Right atrium auricular region (tissue), 2 donors: ENCODE results near the gene TSEN15. TPM values are rescaled to one million over a fixed set of nuclear protein-coding genes. Genes with fewer than 3 reads are reported as not detected.

Source experiments
- DNase-seq: peaks from one replicate; pipeline ENCODE4 v3.0.0-alpha.2; 2019; ENCODE audit warnings: low spot score
- H3K27ac ChIP-seq, 2 donors: fragments of 200-600 bp; sonication (generic); 1 replicate in 1 of 2; 2 replicates in 1 of 2; pipeline ENCODE4 v1.5.1; 2016 to 2019
- H3K27me3 ChIP-seq, 2 donors: fragments of 200-600 bp; sonication (generic); one replicate each; pipeline versions ENCODE4 v1.5.1 to v1.6.0; 2017 to 2019
- H3K36me3 ChIP-seq: fragments of 200-600 bp; sonication (generic); one replicate; pipeline ENCODE4 v1.5.1; 2016
- H3K4me1 ChIP-seq, 2 donors: fragments of 200-600 bp; sonication (generic); one replicate each; pipeline versions ENCODE4 v1.5.1 to v1.6.0; 2017 to 2019
- H3K4me3 ChIP-seq, 2 donors: fragments of 200-600 bp; sonication (generic); 1 replicate in 1 of 2; 2 replicates in 1 of 2; pipeline ENCODE4 v1.5.1; 2017 to 2019; ENCODE audit warnings: mild to moderate bottlenecking in 1 of 2, moderate library complexity in 1 of 2
- H3K9me3 ChIP-seq, 2 donors: fragments of 200-600 bp; sonication (generic); one replicate each; pipeline ENCODE4 v1.5.1; 2019
- total RNA-seq, 2 donors: library from RNA; depleted of rRNA; stranded (reverse); fragments of >200 nt; gene quantifications; one replicate each; pipeline ENCODE4 v1.1.0, GENCODE V29; 2016
- TF ChIP-seq, protein P1 (sequence below), 2 donors: fragments of 200-600 bp; sonication (generic); IDR thresholded peaks; one replicate each; pipeline ENCODE4 v1.5.1; 2019; ENCODE audit warnings: antibody characterized with exemption in 2 of 2

TSEN15 gene
- total RNA-seq, 2 donors from 2014 or later: 18.2 to 42.8 TPM

DNA sequence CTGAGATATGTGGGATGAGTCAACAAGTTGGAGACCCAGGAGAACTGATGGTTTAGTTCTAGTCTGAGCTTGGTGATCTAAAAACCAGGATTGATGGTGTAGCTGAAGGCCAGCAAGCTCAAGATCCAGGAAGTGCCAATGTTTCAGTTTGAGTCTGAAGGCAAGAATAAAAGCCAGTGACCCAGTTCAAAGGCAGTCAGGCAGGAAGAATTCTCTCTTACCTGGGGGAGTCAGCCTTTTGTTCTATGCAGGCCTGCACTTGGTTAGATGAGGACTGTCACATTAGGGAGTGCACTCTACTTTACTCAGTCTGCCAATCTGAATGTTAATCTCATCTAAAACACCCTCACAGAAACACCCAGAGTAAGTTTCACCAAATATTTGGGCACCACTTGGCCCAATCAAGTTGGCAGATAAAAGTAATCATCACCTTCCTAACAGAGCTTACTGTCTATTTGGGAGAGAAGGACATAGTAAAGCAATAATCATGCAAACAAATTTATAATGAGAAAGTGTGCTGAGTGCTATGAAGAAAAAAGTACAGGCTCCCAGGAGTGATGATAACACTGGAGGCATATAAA lies 63.4 kb downstream of the TSEN15 start:
- H3K4me1 ChIP-seq: no peaks in the 10 kb centered on the region
- DNase-seq: no peak
- TF ChIP-seq, protein P1, sequence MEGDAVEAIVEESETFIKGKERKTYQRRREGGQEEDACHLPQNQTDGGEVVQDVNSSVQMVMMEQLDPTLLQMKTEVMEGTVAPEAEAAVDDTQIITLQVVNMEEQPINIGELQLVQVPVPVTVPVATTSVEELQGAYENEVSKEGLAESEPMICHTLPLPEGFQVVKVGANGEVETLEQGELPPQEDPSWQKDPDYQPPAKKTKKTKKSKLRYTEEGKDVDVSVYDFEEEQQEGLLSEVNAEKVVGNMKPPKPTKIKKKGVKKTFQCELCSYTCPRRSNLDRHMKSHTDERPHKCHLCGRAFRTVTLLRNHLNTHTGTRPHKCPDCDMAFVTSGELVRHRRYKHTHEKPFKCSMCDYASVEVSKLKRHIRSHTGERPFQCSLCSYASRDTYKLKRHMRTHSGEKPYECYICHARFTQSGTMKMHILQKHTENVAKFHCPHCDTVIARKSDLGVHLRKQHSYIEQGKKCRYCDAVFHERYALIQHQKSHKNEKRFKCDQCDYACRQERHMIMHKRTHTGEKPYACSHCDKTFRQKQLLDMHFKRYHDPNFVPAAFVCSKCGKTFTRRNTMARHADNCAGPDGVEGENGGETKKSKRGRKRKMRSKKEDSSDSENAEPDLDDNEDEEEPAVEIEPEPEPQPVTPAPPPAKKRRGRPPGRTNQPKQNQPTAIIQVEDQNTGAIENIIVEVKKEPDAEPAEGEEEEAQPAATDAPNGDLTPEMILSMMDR (IDR thresholded peaks at IDR 0.05): no peak

DNA sequence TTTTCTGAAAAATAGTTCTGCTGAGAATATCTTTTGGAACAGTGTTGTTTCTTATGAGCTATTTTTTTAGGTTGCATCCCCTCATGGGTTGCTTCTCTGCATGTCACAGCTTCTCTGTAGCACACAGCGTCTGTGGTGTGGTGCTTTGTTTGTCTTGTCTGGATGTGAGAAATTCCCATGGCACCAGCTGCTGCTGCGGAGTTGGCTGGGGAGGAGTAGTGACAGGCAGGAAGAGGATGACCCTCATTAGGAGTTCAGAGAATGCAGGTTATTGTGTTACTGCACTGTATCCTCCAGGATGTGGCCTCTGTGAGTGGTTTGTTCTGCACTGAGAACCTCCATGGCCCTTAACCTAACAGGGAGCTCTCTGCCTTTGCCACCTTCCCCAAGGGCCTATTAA lies 64.8 kb downstream of the TSEN15 start:
- Histone ChIP-seq H3K4me1 (no peaks in the 10 kb centered on the region), H3K27me3 (no peaks in the 10 kb centered on the region), H3K27ac (no peak overlapping the region), H3K4me3 (no peak overlapping the region), H3K36me3 (no peaks in the 10 kb centered on the region), H3K9me3 (no peaks in the 10 kb centered on the region)
- TF ChIP-seq, protein P1 (IDR thresholded peaks at IDR 0.05): no peak
- DNase-seq: no peak

More for the DNA sequence above, 63.4 kb downstream of the TSEN15 start:
- Histone ChIP-seq H3K27ac (no peak overlapping the region), H3K36me3 (no peaks in the 10 kb centered on the region), H3K27me3 (no peaks in the 10 kb centered on the region), H3K9me3 (no peaks in the 10 kb centered on the region), H3K4me3 (no peak overlapping the region)

DNA sequence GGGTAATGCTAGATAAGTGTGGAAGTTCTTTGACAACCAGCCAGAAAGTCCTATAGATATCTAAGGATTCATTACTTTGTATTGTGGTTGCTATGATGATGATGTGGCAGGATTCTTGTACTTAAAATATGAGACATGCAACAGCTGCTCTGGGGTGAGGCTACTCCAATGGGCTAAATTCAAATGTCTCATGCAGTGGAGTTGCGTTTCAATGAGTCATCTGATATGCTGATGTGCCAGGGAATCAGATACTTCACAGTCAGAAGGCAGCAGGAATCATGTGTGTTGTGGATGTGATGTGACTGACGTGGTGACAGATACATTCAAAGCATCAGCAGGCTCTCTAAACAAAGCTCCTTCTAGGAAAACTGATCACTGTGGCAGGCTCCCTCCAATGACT lies 66.5 kb downstream of the TSEN15 start:
- H3K27ac ChIP-seq: no peak overlapping the region
- no peaks in the 10 kb centered on the region for H3K27me3 ChIP-seq
- no peaks in the 10 kb centered on the region for H3K9me3 ChIP-seq
- no peak overlapping the region for H3K4me3 ChIP-seq
- DNase-seq: no peak
- TF ChIP-seq, protein P1 (IDR thresholded peaks at IDR 0.05): no peak
- no peaks in the 10 kb centered on the region for H3K36me3 ChIP-seq
- no peaks in the 10 kb centered on the region for H3K4me1 ChIP-seq

Other genes starting within 250 kb of the TSEN15 start
- 10 to 100 TPM; 14.9 to 22.7 TPM for gene RGL1, start 246.6 kb upstream of the TSEN15 start, total RNA-seq
- 1 to 10 TPM; 4.2 to 4.9 TPM for gene COLGALT2, start 14.0 kb upstream of the TSEN15 start, total RNA-seq